Thyroid gland (tissue), 4 donors: ENCODE results near the gene ANKRD13B. TPM values are rescaled to one million over a fixed set of nuclear protein-coding genes. Genes with fewer than 3 reads are reported as not detected.

ENCODE experiments used
- DNase-seq, 2 donors: peaks; one replicate each; pipeline ENCODE4 v3.0.0-alpha.2; 2019
- H3K27ac ChIP-seq, 3 donors: fragments of 200-600 bp; sonication (generic); 1 replicate in 2 of 3; 2 replicates in 1 of 3; pipeline ENCODE4 v1.5.1; 2016 to 2019; ENCODE audit warnings: mild to moderate bottlenecking in 1 of 3, moderate library complexity in 1 of 3
- H3K27me3 ChIP-seq: fragments of 200-600 bp; sonication (generic); one replicate; pipeline ENCODE4 v1.5.1; 2019
- H3K36me3 ChIP-seq, 2 donors: fragments of 200-600 bp; sonication (generic); one replicate each; pipeline ENCODE4 v1.5.1; 2016 to 2019
- H3K4me1 ChIP-seq, 2 donors: fragments of 200-600 bp; sonication (generic); one replicate each; pipeline ENCODE4 v1.5.1; 2017 to 2019
- H3K4me3 ChIP-seq, 3 donors: fragments of 200-600 bp; sonication (generic); replicated peaks in 1 of 3; 1 replicate in 2 of 3; 2 replicates in 1 of 3; pipeline ENCODE4 v1.5.1; 2016; ENCODE audit warnings: mild to moderate bottlenecking in 1 of 3
- H3K9me3 ChIP-seq: fragments of 200-600 bp; sonication (generic); one replicate; pipeline ENCODE4 v1.5.1; 2017
- POLR2A ChIP-seq, 2 donors: fragments of 450-650 bp; IDR thresholded peaks; one replicate each; pipeline ENCODE4 v1.6.1; 2017; ENCODE audit warnings: antibody characterized with exemption in 2 of 2, mild to moderate bottlenecking in 2 of 2, moderate library complexity in 1 of 2
- WGBS, 2 donors: methylation state at CpG; one replicate each; pipeline ENCODE4 v1.1.5; 2017; 5-methylcytosine and 5-hydroxymethylcytosine counted together
- intact Hi-C: fragments of 100-400 bp; cut with DNase I; formaldehyde crosslinking; loops from one replicate; pipeline ENCODE4 v1.15.1; 2023
- total RNA-seq, 4 donors: library from RNA; depleted of rRNA; stranded (reverse); fragments of >200 nt; gene quantifications; one replicate each; pipeline ENCODE4 v1.2.3, GENCODE V29; 2016
- TF ChIP-seq, protein P1 (sequence below), 6 experiments: fragments of 200-600 bp in 3 of 6; fragments of 450-650 bp in 3 of 6; sonication (generic) in 3 of 6; IDR thresholded peaks; one replicate each; pipeline ENCODE4 v1.5.1; 2016 to 2019; ENCODE audit warnings: antibody characterized with exemption in 6 of 6, mild to moderate bottlenecking in 2 of 6, inconsistent platforms in 1 of 6, moderate library complexity in 1 of 6

ANKRD13B gene
- total RNA-seq, 4 donors from 2014 or later: 1.6 to 5.8 (median 3.1) TPM

DNA sequence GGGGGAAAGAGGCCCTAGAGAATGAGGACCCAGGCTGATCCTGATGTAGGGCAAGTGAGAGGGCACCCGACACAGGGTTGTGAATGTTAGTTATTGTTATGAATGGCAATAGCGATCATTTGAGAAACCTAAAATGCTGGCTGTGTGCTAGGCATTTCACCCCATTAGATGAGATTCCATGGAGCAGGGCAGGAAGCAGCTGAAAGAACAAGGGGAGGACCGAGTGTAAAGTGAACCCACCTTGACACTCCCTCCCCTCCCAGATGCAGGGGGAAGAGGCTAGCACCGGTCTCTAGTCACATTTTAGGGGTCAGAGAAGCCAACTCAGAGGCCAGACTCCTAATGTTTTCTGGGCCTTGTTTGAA, 30.3 kb downstream of the ANKRD13B start:
- Histone ChIP-seq H3K4me1 (peaks cover 16 to 75% of the 10 kb centered on the region in 2 donors), H3K4me3 (peak overlapping the region in 1 of 3 donors; percentile 80), H3K27ac (no peak overlapping the region), H3K9me3 (no peaks in the 10 kb centered on the region), H3K27me3 (no peaks in the 10 kb centered on the region), H3K36me3 (no peaks in the 10 kb centered on the region)
- WGBS, 2 donors: 55 to 56% methylated on average over 3 to 4 of the region's 4 CpGs
- no peak for DNase-seq
- intact Hi-C loops: no loop called here
- no peak for TF ChIP-seq POLR2A (IDR thresholded peaks at IDR 0.05)
- TF ChIP-seq, protein P1, sequence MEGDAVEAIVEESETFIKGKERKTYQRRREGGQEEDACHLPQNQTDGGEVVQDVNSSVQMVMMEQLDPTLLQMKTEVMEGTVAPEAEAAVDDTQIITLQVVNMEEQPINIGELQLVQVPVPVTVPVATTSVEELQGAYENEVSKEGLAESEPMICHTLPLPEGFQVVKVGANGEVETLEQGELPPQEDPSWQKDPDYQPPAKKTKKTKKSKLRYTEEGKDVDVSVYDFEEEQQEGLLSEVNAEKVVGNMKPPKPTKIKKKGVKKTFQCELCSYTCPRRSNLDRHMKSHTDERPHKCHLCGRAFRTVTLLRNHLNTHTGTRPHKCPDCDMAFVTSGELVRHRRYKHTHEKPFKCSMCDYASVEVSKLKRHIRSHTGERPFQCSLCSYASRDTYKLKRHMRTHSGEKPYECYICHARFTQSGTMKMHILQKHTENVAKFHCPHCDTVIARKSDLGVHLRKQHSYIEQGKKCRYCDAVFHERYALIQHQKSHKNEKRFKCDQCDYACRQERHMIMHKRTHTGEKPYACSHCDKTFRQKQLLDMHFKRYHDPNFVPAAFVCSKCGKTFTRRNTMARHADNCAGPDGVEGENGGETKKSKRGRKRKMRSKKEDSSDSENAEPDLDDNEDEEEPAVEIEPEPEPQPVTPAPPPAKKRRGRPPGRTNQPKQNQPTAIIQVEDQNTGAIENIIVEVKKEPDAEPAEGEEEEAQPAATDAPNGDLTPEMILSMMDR (IDR thresholded peaks at IDR 0.05): no peak

DNA sequence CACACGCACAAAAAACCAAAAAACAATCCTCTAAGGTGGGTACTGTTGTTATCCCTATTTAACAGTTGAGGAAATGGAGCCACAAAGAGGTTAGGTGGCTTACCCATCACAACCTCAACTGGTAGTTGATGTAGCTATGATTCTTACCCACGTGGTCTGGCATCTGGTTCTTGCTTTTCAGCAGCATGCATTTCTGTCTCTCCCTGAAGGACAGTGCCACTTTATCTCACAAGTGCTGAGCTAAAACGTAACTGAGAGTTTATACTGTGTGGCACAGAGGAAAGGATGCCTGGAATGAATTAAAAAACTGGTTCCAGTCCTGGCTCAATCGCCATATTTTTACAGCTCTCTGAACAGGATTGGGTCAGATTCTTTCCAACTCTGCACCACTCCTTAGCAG, 31.7 kb downstream of the ANKRD13B start:
- no peaks in the 10 kb centered on the region for H3K9me3 ChIP-seq
- TF ChIP-seq POLR2A (IDR thresholded peaks at IDR 0.05): no peak
- TF ChIP-seq, protein P1 (IDR thresholded peaks at IDR 0.05): no peak
- no peaks in the 10 kb centered on the region for H3K36me3 ChIP-seq
- peaks cover 24 to 81% of the 10 kb centered on the region in 2 donors for H3K4me1 ChIP-seq
- 55 to 72% methylated on average over 4 of the region's 4 CpGs for WGBS, 2 donors
- intact Hi-C loops: no loop called here
- DNase-seq: no peak
- no peaks in the 10 kb centered on the region for H3K27me3 ChIP-seq
- H3K4me3 ChIP-seq: no peak overlapping the region
- H3K27ac ChIP-seq: peak overlapping the region in 1 of 3 donors; percentile 10

GRCh38 chr17:29625037-29625750, 32.3 kb downstream of the ANKRD13B start:
- Histone ChIP-seq H3K4me3 (no peak overlapping the region), H3K27me3 (no peaks in the 10 kb centered on the region), H3K9me3 (no peaks in the 10 kb centered on the region), H3K27ac (peak overlapping the region in 1 of 3 donors; percentile 10), H3K4me1 (peaks cover 24 to 83% of the 10 kb centered on the region in 2 donors), H3K36me3 (no peaks in the 10 kb centered on the region)
- TF ChIP-seq POLR2A (IDR thresholded peaks at IDR 0.05): no peak
- TF ChIP-seq, protein P1 (IDR thresholded peaks at IDR 0.05): no peak
- intact Hi-C loops: no loop called here
- no peak for DNase-seq
- 91 to 97% methylated on average over 8 of the region's 8 CpGs for WGBS, 2 donors

DNA sequence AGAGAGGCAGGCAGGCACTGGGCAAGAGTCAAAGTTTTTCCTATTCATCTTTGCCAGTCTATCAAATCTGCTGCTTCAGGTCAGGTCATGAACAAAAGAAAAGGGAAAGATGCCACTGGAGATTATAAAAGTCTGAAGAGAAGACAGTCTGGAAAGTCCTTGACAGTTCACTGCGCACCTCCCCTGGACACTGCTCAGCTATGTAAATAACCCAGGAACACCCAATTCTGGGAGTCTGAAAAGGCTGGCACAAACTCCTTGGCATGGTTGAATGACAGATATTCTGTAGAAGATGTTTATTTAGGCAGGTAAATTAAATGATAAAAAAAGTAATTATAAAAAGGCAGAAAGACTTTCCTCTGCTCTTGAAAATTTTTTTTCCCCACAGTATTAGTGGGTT, 35.0 kb downstream of the ANKRD13B start:
- intact Hi-C loops: no loop called here
- TF ChIP-seq, protein P1 (IDR thresholded peaks at IDR 0.05): no peak
- no peak for TF ChIP-seq POLR2A (IDR thresholded peaks at IDR 0.05)
- Histone ChIP-seq H3K9me3 (no peaks in the 10 kb centered on the region), H3K27ac (peak overlapping the region; percentile 77 to 90 (median 79)), H3K4me3 (no peak overlapping the region), H3K36me3 (peaks cover 0 to 13% of the 10 kb centered on the region in 2 donors), H3K27me3 (no peaks in the 10 kb centered on the region), H3K4me1 (peaks cover 45 to 90% of the 10 kb centered on the region in 2 donors)
- 28 to 49% methylated on average over 1 of the region's 1 CpG for WGBS, 2 donors
- DNase-seq: peak; percentile 67 to 68

GRCh38 chr17:29628644-29629043, 35.7 kb downstream of the ANKRD13B start:
- WGBS, 2 donors: 38 to 48% methylated on average over 2 of the region's 2 CpGs
- Histone ChIP-seq H3K36me3 (peaks cover 0 to 13% of the 10 kb centered on the region in 2 donors), H3K9me3 (no peaks in the 10 kb centered on the region), H3K4me3 (no peak overlapping the region), H3K27me3 (no peaks in the 10 kb centered on the region), H3K27ac (peak overlapping the region; percentile 79 to 90 (median 85)), H3K4me1 (peaks cover 50 to 92% of the 10 kb centered on the region in 2 donors)
- no peak for TF ChIP-seq POLR2A (IDR thresholded peaks at IDR 0.05)
- TF ChIP-seq, protein P1 (IDR thresholded peaks at IDR 0.05): no peak
- DNase-seq: peak; percentile 78 to 81
- intact Hi-C loops: no loop called here
